G401.6 (cell line): ENCODE measurements around the gene TECPR2.
"Not testable (repeated sequence)": the region's sequence is repeated elsewhere in the genome, so short reads cannot be mapped to it uniquely, and the experiment has no call there.

ENCODE experiments used
- FAIRE-seq: peaks from 2 replicates; lab custom pipeline; 2012; peaks lifted over from hg19 to GRCh38; lab: Jason Lieb, UNC

The TECPR2 gene

GRCh38 chr14:102510616-102511520 lies 148.1 kb downstream of the TECPR2 start:
- no peak for FAIRE-seq

GRCh38 chr14:102511538-102511937 lies 148.8 kb downstream of the TECPR2 start:
- FAIRE-seq: no peak

- FAIRE-seq: no peak
Measured at GRCh38 chr14:102512793-102513300, 150.1 kb downstream of the TECPR2 start.

- FAIRE-seq: no peak
Measured at GRCh38 chr14:102513899-102514772, 151.4 kb downstream of the TECPR2 start.

GRCh38 chr14:102514987-102515733 lies 152.4 kb downstream of the TECPR2 start:
- no peak for FAIRE-seq

GRCh38 chr14:102516531-102517391 lies 154.0 kb downstream of the TECPR2 start:
- no peak for FAIRE-seq

- no peak for FAIRE-seq
Measured at GRCh38 chr14:102517392-102518062, 154.8 kb downstream of the TECPR2 start.

GRCh38 chr14:102518063-102518648 lies 155.4 kb downstream of the TECPR2 start:
- no peak for FAIRE-seq

- FAIRE-seq: not testable (repeated sequence)
Measured at GRCh38 chr14:102519709-102520108, 157.0 kb downstream of the TECPR2 start.

- FAIRE-seq: no peak
Measured at GRCh38 chr14:102523200-102523568, 160.4 kb downstream of the TECPR2 start.

GRCh38 chr14:102523569-102524450 lies 161.1 kb downstream of the TECPR2 start:
- FAIRE-seq: no peak

GRCh38 chr14:102524451-102525218 lies 161.9 kb downstream of the TECPR2 start:
- peak; percentile 98 for FAIRE-seq

GRCh38 chr14:102525219-102525928 lies 162.6 kb downstream of the TECPR2 start:
- peak; percentile 50 for FAIRE-seq

GRCh38 chr14:102525929-102526497 lies 163.3 kb downstream of the TECPR2 start:
- no peak for FAIRE-seq

- FAIRE-seq: no peak
Measured at GRCh38 chr14:102528431-102529170, 165.9 kb downstream of the TECPR2 start.

GRCh38 chr14:102530828-102531478 lies 168.2 kb downstream of the TECPR2 start:
- FAIRE-seq: no peak
